Adrenal gland (tissue), 12 donors: ENCODE measurements around the gene TP53I11. TPM values are rescaled to one million over a fixed set of nuclear protein-coding genes. Genes with fewer than 3 reads are reported as not detected.

Experiments
- DNase-seq, 7 donors: peaks; one replicate each; pipeline ENCODE4 v3.0.0-alpha.2; 2019 to 2020
- H3K27ac ChIP-seq, 5 donors: fragments of 200-600 bp; sonication (generic) in 4 of 5; 1 replicate in 3 of 5; 2 replicates in 2 of 5; pipeline versions ENCODE4 v1.5.1 to v1.8.0; 2016 to 2020; ENCODE audit warnings: mild to moderate bottlenecking in 1 of 5
- H3K27me3 ChIP-seq: fragments of 200-600 bp; 2 replicates; pipeline ENCODE4 v1.8.0; 2021
- H3K36me3 ChIP-seq, 2 donors: fragments of 200-600 bp; replicated peaks in 1 of 2; 1 replicate in 1 of 2; 2 replicates in 1 of 2; pipeline versions ENCODE4 v1.5.1 to v1.8.0; 2018 to 2022
- H3K4me1 ChIP-seq, 2 donors: fragments of 200-600 bp; replicated peaks in 1 of 2; 1 replicate in 1 of 2; 2 replicates in 1 of 2; pipeline versions ENCODE4 v1.5.1 to v1.8.0; 2018 to 2021
- H3K4me3 ChIP-seq, 4 donors: fragments of 200-600 bp; sonication (generic) in 3 of 4; one replicate each; pipeline ENCODE4 v1.5.1; 2016 to 2018
- H3K9me3 ChIP-seq, 3 donors: fragments of 200-600 bp; sonication (generic) in 1 of 3; replicated peaks in 1 of 3; 1 replicate in 2 of 3; 2 replicates in 1 of 3; pipeline versions ENCODE4 v1.5.1 to v1.8.0; 2016 to 2021
- CTCF ChIP-seq, 6 experiments: fragments of 450-650 bp in 4 of 6; fragments of 200-600 bp in 2 of 6; sonication (generic) in 1 of 6; IDR thresholded peaks; 1 replicate in 5 of 6; 2 replicates in 1 of 6; pipeline versions ENCODE4 v1.5.1 to v1.8.0; 2016 to 2021; ENCODE audit warnings: antibody characterized with exemption in 6 of 6, mild to moderate bottlenecking in 2 of 6, moderate library complexity in 1 of 6
- POLR2A ChIP-seq, 2 donors: fragments of 450-650 bp; IDR thresholded peaks; one replicate each; pipeline ENCODE4 v1.6.1; 2017; ENCODE audit warnings: antibody characterized with exemption in 2 of 2, mild to moderate bottlenecking in 2 of 2, moderate library complexity in 1 of 2
- WGBS, 4 donors: extraction: QIAGEN DNeasy Blood & Tissue Kit in 2 of 4; methylation state at CpG; one replicate each; pipeline versions ENCODE4 v1.1.5 to v1.1.7; 2013 to 2017; 5-methylcytosine and 5-hydroxymethylcytosine counted together
- intact Hi-C, 2 donors: fragments of 100-400 bp; cut with DNase I; formaldehyde crosslinking; loops; one replicate each; pipeline versions ENCODE4 v1.14.1 to v1.15.0; 2022 to 2023
- polyA plus RNA-seq, 3 donors: library from polyadenylated mRNA; stranded (reverse); fragments of 200-250 nt in 2 of 3; fragments of 350-450 nt in 1 of 3; fragmentation: Illumina TruSeq in 1 of 3; extraction: RNeasy Lipid Tissue Mini Kit (QIAGEN cat#74804) in 1 of 3; gene quantifications; one replicate each; pipeline ENCODE4 v1.2.3, GENCODE V29; 2013 to 2014
- total RNA-seq, 9 donors: library from RNA; depleted of rRNA in 4 of 9; stranded (reverse); fragments of >200 nt in 4 of 9; fragments of 120-200 nt in 1 of 9; fragmentation: NEBNext Ultra II Directional in 1 of 9; extraction: Animal tissue kit (Norgen Biotek cat#: 25700) in 1 of 9; gene quantifications; one replicate each; pipeline versions ENCODE4 v1.1.0 to v1.2.4, GENCODE V29; 2013 to 2023
- donor health status: healthy with polysubstance abuse.
- donor health status: Bipolar disorder and iron deficiency.
- donor health status: DM: yes; HTN: yes; CAD: no.
- donor health status: DM: no; HTN: no; CAD: no.
- donor health status: DM: no; HTN: no; CAD: no.
- donor health status: DM: yes; HTN: yes; CAD: no.

Gene TP53I11
- total and polyA plus RNA-seq, 12 donors: 3.5 to 55.7 (median 31.0) TPM

GRCh38 chr11:44988111-44988510 lies 37.4 kb upstream of the TP53I11 start:
- no peaks in the 10 kb centered on the region for H3K9me3 ChIP-seq
- DNase-seq: peak in 1 of 7 donors; percentile 7
- WGBS, 4 donors: 79 to 86% (median 82%) methylated on average over 2 of the region's 2 CpGs

GRCh38 chr11:44987506-44987905 lies 36.8 kb upstream of the TP53I11 start:
- WGBS, 4 donors: 86 to 92% (median 90%) methylated on average over 10 of the region's 10 CpGs
- no peaks in the 10 kb centered on the region for H3K36me3 ChIP-seq
- H3K27ac ChIP-seq: no peak overlapping the region
- H3K4me1 ChIP-seq: no peaks in the 10 kb centered on the region
- no peak overlapping the region for H3K4me3 ChIP-seq
- intact Hi-C loops: no loop called here
- no peaks in the 10 kb centered on the region for H3K9me3 ChIP-seq
- TF ChIP-seq POLR2A (IDR thresholded peaks at IDR 0.05) (no peak), CTCF (IDR thresholded peaks at IDR 0.05) (no peak)
- no peaks in the 10 kb centered on the region for H3K27me3 ChIP-seq
- peak in 2 of 7 donors; percentile 9 to 20 for DNase-seq

More at GRCh38 chr11:44988111-44988510, 37.4 kb upstream of the TP53I11 start:
- Histone ChIP-seq H3K27ac (no peak overlapping the region), H3K27me3 (no peaks in the 10 kb centered on the region), H3K36me3 (no peaks in the 10 kb centered on the region), H3K4me3 (no peak overlapping the region), H3K4me1 (no peaks in the 10 kb centered on the region)
- intact Hi-C loops: no loop called here
- TF ChIP-seq CTCF (IDR thresholded peaks at IDR 0.05) (no peak), POLR2A (IDR thresholded peaks at IDR 0.05) (no peak)

- no peaks in the 10 kb centered on the region for H3K4me1 ChIP-seq
- no peak overlapping the region for H3K4me3 ChIP-seq
- H3K9me3 ChIP-seq: no peaks in the 10 kb centered on the region
- no peaks in the 10 kb centered on the region for H3K36me3 ChIP-seq
- DNase-seq: peak in 1 of 7 donors; percentile 27
- intact Hi-C loops: no loop called here
- 88 to 94% (median 89%) methylated on average over 3 of the region's 3 CpGs for WGBS, 4 donors
- H3K27me3 ChIP-seq: no peaks in the 10 kb centered on the region
- TF ChIP-seq POLR2A (IDR thresholded peaks at IDR 0.05): no peak
- TF ChIP-seq CTCF (IDR thresholded peaks at IDR 0.05): no peak
- no peak overlapping the region for H3K27ac ChIP-seq
These were observed 35.6 kb upstream of the TP53I11 start for GRCh38 chr11:44986315-44986714.

GRCh38 chr11:44985721-44986120 lies 35.0 kb upstream of the TP53I11 start:
- no peak for TF ChIP-seq CTCF (IDR thresholded peaks at IDR 0.05)
- TF ChIP-seq POLR2A (IDR thresholded peaks at IDR 0.05): no peak
- Histone ChIP-seq H3K4me3 (no peak overlapping the region), H3K27ac (no peak overlapping the region), H3K9me3 (no peaks in the 10 kb centered on the region), H3K27me3 (no peaks in the 10 kb centered on the region), H3K4me1 (no peaks in the 10 kb centered on the region), H3K36me3 (no peaks in the 10 kb centered on the region)
- 83 to 94% (median 90%) methylated on average over 5 to 6 of the region's 6 CpGs for WGBS, 4 donors
- DNase-seq: peak in 1 of 7 donors; percentile 30
- intact Hi-C loops: no loop called here
